Inflammatory macrophage treated with lipopolysaccharide for 1 hour (primary cell): ENCODE results near the gene RAB11A.

Experiments used
- DNase-seq, 2 donors: peaks; one replicate each; pipeline ENCODE4 v3.0.0-alpha.2; 2020 to 2022

The RAB11A gene

GRCh38 chr15:65918357-65918920 is 49.1 kb downstream of the RAB11A start:
- no peak for DNase-seq

- no peak for DNase-seq
Observed at GRCh38 chr15:65918945-65919344, 49.7 kb downstream of the RAB11A start.

GRCh38 chr15:65919353-65919752 is 50.1 kb downstream of the RAB11A start:
- no peak for DNase-seq

- DNase-seq: no peak
Observed at GRCh38 chr15:65920121-65920520, 50.8 kb downstream of the RAB11A start.

GRCh38 chr15:65920825-65921309 is 51.6 kb downstream of the RAB11A start:
- no peak for DNase-seq

- DNase-seq: no peak
Observed at GRCh38 chr15:65921780-65922179, 52.5 kb downstream of the RAB11A start.

DNA sequence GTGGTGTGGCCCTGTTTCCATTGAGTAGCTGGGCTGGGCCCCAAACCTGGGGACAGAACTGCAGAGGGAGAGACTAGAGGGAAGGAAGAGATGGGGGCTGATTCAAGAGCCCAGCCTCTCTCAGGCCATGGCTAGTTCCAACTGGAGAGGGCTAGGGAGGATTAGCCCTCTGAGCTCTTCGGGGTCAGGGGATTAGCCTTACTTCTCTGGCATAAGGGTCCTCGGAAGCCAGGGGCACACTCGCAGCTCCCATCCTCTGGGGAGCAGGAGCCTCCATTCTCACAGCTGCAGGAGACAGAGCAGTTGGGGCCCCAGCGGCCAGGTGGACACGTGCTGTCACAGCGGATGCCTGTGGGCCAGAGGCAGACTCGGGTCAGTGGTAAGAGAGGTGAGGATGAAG is 53.3 kb downstream of the RAB11A start:
- no peak for DNase-seq

DNA sequence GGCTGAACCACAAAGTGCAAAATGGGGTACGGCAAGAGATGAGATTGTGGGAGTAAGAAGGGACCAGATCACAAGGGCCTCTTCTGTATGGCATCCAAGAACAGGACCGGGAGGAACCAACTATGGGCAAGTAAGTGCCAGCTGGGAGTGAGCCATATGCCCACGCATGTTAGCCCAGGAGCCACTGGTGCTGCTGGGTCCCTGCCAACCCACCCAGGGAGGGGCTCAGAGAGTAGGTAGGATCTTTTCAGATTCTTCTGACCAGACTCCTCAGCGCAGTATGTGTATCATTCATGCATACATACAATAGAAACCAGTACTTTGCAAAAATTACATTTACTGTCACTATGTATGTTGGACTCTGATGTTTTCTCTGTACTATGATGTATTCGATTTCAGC is 54.0 kb downstream of the RAB11A start:
- no peak for DNase-seq

DNA sequence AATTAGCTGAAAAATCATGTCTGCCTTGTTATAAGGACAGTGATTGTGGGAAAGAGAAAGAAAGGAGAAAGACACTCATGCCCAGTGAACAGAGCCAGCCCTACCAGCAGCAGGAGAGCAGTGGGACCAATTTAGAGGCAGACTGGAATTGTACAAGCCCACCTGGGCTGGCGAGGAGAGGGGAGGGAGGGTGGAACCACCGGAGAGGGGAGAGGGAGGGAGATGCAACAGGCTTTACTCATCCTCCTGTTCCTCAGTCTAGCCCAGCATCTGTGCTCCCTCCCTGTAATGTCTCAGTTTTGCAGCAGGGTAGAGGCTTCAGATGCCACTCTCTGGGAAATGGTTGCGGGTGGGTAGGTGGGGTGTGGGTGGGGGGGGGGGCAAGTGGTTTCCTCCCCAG is 54.7 kb downstream of the RAB11A start:
- DNase-seq: no peak

DNA sequence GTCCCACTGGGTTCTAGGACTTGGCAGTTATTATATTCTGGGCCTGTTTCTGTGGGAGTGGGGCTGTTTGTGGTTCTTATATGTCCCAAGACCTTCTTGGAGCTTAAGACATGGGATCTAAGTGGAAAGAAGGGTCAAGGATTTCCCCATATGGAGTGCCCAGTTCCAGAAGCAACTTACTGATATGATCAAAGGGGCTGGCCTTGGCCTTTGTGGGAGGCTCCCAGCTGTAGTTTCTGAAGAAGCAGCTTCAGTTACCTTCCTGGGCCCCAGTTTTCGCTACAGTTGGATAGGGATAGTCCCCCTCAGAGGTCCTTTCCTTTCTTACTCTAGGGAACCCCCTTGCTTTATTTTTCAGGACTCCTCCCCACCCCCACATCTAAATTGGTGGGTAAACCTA is 56.0 kb downstream of the RAB11A start:
- no peak for DNase-seq

GRCh38 chr15:65926459-65926858 is 57.2 kb downstream of the RAB11A start:
- no peak for DNase-seq

DNA sequence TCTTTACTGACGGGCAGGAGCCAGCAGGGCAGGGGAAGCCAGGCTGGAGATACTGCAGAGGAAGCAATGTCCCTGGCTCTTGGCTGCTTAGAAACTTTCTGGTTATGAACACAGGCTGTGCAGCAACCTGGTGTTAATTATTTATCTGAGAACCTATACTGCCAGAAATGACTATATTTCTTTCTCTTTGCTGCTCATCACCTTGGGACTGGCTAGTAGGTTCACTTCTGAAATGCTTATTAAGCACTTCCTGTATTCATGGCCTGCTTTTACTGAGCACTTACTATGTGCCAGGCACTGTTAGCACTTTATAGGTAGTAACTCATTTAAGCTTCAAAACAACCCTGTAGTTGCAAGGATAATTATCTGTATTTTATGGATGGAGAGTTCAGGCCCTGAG is 57.6 kb downstream of the RAB11A start:
- no peak for DNase-seq

DNA sequence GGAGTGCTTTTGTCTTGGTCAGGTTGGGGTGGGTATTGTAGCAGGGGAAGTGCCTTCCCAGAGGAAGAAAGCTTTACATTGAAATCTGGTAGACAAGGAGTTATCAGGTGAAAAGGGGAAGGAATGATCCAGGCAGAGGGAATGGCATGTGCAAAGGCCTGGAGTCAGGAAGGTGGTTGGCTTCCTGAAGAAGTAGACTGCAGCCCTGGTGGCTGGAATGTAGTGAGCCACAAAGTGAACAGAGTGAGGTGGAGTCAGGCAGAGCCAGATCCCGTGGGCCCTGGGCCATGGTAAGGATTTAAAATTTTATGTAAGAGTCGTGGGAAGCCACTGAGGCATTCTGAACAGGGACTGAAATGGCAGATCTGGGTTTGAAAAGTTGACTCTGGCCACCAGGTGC is 58.3 kb downstream of the RAB11A start:
- no peak for DNase-seq

GRCh38 chr15:65929573-65929972 is 60.3 kb downstream of the RAB11A start:
- DNase-seq: no peak

GRCh38 chr15:65930134-65930533 is 60.8 kb downstream of the RAB11A start:
- DNase-seq: no peak

GRCh38 chr15:65931221-65931620 is 61.9 kb downstream of the RAB11A start:
- no peak for DNase-seq

DNA sequence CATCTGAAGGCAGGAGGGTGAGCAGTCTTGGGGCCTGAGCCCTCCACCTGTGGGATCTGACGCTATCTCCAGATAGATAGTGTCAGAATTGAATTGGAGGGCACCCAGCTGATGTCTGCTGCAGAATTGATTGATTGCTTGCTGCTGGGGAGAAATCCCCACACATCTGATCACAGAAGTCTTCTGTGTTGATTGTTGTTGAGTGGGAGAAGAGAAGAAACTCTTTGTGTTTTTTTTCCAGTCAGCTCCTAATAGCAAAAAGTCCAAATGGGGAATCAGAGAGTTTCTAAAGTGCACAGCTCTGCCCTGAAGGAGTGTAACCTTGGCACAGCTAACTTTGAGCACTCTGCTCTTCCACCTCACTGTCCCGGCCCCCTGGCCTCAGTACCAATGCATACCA is 66.1 kb downstream of the RAB11A start:
- DNase-seq: no peak

DNA sequence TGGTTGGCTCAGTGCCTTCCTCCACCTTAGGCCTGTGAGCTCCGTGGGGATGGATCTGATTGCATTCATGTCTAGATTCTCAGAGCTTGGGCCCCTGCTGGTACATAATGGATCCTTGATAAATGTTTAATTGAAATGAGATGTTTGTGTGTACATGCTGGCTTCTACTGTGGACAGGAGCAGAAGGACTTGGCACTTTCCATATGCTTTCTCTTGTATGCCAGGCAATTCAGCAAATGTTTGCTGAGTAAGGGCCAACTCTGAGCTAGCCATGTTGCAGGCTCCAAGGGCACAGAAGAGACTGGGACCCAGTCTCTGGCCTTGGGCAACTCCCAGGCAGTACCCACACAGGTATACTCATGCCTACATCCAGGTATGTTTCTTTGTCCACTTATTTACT is 67.0 kb downstream of the RAB11A start:
- DNase-seq: no peak

GRCh38 chr15:65937054-65937453 is 67.8 kb downstream of the RAB11A start:
- no peak for DNase-seq

DNA sequence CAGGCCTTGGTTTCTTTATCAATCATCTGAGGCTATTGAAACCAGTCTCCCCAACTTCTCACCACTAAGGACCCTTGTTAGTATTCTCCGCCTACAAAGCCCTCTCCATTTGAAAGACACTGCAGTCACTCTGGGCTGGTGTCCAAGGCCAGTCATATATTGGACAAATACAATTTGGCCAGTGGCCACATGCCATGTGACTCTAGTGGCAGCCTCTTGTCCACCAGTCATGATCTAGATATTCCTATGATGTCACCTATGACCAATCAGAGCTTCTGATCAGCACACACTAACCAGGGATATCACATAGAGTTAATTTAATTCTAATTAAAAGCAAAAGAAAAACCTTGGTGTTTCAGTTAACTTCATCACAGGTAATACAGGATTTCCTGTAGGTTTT is 68.2 kb downstream of the RAB11A start:
- DNase-seq: no peak

GRCh38 chr15:65938604-65939003 is 69.3 kb downstream of the RAB11A start:
- DNase-seq: no peak

DNA sequence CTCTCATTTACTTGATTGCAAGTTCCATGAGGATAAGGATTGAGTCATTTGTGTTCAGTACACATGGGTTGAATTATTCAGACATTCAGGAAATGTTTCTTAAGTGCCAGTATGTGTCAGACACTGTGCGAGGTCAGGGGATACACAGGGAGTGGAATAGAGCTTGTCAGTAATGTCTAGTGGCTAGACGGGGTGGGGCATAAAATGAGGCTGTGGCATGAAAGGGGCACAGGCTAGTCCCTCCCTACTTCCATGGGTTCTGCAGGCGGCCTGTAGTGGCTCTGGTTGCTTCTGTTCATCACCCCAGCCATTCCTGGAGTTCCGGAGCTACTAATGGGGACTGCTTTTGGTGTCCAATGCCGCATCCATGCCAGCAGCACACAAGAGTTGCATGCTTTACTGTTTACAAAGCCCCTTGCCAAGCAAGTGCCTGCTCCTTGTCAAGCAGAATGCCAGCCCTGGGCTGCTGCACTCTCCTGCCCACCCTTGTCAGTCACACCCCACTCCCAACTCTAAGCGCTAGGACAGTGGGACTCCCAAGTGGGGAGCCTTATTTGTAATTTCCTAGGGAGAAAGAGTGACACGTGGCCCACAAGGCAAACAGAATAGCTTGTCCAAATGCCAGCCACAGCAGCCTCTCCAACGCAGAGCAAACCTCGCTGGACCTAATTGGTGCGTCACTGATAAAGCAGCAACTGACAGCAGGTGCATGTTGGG is 70.8 kb downstream of the RAB11A start:
- no peak for DNase-seq

DNA sequence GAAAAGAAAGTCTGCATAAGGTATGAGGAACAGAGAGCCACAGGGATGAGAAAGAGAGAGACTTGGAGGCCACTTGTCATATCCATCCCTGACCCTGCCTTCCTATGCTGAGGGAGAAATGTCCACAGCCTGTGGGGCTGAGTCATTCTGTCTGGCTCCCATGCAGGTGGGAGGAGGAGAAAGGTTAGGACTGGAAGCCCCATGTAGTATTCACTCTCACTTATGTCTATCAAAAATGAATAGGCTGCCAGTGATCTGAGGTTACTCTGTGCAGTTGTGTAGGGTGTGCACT is 71.3 kb downstream of the RAB11A start:
- DNase-seq: no peak
